GM18511 (cell line): Measurements from ENCODE around the gene RABL2A.
"Not testable (repeated sequence)": the region's sequence is repeated elsewhere in the genome, so short reads cannot be mapped to it uniquely, and the experiment has no call there.

Experiments
- ATAC-seq: cut with Tn5 transposase; IDR thresholded peaks from one replicate; pipeline ENCODE4 v1.9.1; 2021; ENCODE audit warnings: mild to moderate bottlenecking, moderate library complexity; ENCODE audit not compliant: unreplicated experiment

The RABL2A gene

GRCh38 chr2:113677330-113677729, 50.3 kb downstream of the RABL2A start:
- ATAC-seq = no peak

- no peak for ATAC-seq
Observed at GRCh38 chr2:113679457-113679856, 52.4 kb downstream of the RABL2A start.

- no peak for ATAC-seq
Observed at GRCh38 chr2:113685471-113685870, 58.4 kb downstream of the RABL2A start.

- no peak for ATAC-seq
Observed at GRCh38 chr2:113686537-113686936, 59.5 kb downstream of the RABL2A start.

GRCh38 chr2:113690871-113691270, 63.8 kb downstream of the RABL2A start:
- ATAC-seq = not testable (repeated sequence)
